ENCODE data around the gene SYT17.
A peak's percentile ranks its signal among the peaks of the same experiment; 100 is the strongest.

SYT17 gene

DNA sequence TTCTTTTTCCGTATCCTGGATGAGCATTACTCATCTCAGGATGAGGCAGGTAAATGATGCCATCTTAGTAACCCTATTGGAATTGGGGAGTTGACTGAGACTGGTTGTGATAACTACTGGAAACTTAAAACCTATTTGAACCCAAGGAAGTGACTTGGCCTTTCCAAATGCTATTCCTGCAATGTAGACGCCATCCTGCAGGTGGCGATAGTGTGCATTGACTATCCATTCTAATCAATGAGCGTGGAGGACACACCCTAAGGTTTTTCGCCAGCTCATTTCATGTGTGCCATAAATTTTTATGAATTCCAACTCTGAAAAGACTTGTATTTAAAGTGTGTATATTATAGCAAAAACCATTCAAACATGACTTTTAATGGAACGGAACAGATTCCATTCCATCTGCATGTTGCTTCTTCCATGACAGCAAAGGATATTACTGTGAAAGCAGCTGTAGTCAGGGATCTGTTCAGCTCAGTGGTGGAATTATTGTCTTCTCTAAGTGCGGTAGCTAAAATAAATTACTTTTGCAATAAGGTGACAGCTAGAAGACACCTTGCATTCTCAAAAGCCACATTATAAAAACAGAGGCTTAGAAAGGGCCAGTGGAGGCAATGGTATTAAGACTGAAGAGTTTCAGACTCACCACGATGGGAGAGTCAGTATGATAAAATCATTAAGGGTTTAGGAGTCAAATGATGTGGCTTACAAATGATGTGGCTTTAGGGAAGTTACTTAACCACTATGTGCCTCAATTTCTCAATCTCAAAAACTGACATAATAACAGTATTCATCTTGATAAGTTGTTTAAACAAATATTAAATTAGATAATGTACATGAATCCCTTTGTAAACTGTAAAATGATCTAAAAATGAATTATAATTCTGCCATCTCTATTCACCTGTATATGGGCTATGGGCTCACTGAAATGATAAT is 55.5 kb downstream of the SYT17 start:
- DNase-seq, result peak; percentile 22

DNA sequence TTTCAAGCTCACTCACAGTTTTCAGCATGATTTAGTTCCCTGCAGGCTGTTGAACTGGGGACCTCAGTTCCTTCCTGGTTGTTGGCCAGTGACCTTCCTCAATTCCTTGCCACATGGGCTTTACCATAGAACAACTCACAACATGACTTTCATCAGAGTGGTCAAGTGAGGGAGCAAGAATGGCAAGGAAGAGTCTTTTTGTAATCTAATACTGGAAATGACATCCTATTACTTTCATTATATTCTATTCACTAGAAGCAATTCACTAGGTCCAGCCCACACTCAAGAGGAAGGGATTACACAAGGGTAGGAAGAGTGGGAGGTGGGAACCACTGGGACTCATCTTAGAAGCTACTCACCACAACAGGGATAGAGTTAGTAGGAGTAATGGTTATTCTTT is 57.6 kb downstream of the SYT17 start:
- no peak for DNase-seq

DNA sequence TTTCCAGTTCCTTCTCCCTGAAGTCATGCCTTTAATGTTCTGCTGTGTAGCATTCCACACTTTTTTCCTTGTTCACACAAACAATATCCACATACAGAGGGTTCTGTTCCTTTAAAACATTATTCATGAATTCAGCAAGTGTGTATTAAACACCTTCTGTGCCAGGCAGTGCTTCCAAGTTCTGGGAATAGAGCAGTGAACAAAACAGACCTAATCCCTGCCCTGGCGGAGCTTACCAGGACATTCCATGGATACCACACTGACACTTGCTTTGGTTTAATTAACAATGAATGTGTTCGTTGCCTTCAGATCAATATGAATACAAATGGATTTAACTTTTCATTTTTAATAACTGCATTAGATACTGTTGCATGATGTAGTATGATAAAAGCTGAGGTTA is 59.6 kb downstream of the SYT17 start:
- no peak for DNase-seq

- no peak for DNase-seq
Measured at GRCh38 chr16:19228052-19228451, 60.0 kb downstream of the SYT17 start.

DNA sequence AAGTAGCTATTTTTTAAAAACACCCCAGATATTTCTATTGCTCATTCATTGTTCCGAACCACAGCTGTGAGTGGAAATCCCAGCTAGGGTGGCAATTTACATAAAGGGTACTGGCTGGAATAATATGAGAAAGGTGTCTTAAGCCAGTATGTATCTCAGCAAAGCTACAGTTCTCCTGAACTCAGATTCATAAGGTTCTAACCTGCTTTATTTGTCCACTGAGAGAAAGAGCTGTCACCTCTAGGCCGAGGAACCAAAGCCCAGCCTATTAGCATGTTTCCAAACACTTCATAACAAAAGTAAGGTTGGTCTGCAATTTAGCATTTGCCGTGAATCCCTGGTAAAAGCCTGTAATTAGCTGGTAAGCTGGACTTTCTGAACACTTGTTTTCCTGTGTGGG is 60.5 kb downstream of the SYT17 start:
- no peak for DNase-seq

DNA sequence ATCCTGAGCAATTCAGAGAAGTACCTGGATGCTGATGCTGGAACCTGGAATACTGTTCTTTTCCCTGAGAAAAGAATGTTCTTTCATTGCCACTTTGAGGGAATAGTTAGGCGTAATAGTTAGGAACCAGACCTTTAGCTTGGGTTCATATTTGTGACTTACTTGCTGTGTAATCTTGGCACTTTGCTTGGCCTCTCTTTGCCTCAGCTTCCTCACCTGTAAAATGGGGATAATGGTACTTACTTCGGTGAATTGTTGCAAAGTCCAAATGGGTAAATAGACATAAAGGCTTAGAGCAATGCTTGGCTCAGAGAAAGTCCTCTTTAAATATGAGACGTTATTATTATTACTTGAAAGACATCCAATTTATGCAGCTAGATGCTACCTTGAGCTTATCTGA is 62.5 kb downstream of the SYT17 start:
- no peak for DNase-seq

GRCh38 chr16:19231881-19232280 is 63.8 kb downstream of the SYT17 start:
- no peak for DNase-seq

DNA sequence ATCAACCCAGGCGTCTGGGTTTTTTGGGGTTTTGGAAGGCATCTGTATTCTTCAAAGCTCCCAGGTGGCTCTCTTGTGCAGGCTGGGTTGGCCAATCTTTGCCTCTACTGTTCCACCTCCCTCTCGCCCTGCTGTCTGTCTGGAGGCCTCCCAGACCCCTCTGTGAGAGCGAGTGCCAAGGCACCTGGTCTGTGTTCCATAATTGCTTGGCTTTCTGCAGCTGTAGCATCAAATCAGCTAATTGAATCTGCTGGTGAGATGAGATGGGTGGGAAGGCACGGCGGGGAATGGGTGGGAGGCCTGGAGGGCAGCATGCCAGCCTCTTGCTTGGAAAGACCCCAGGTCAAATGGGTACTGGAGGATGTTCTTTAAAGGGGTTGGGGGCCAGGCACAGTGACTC is 64.9 kb downstream of the SYT17 start:
- DNase-seq, result no peak

DNA sequence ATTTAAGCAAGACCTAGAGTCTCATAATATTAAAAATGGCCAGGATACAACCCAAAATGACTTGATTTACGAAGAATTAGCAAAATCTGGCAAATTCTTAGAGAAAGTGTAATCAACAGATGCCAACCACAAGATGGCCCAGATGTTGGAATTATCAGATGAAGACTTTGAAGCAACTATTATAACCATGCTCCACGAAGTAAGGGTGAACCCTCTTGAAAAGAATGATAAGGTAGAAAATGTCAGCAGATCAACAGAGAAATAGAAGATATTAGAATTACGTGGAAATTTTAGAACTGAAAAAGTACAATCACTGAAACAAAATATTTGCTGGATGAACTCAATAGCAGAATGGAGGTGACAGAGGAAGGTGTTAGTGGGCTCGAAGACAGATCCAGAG is 67.4 kb downstream of the SYT17 start:
- no peak for DNase-seq

DNA sequence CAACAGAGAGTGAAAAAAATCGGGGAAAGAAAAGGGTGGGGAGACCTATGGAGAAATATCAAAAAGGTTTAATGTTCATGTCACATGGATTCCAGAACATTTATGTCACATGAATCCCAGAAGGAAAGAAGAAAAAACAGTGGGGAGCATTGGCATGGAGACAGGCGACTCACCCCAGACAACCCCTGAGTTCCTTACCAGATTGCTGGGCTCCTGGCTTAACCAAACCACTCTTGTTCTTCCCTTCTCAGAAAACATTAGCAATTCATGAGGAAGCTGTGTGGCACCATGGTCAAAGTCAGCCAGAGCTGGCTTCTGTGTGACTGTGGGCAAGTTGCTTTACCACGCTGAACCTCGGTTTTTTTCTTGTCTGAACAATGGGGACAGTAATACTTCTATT is 67.8 kb downstream of the SYT17 start:
- no peak for DNase-seq

DNA sequence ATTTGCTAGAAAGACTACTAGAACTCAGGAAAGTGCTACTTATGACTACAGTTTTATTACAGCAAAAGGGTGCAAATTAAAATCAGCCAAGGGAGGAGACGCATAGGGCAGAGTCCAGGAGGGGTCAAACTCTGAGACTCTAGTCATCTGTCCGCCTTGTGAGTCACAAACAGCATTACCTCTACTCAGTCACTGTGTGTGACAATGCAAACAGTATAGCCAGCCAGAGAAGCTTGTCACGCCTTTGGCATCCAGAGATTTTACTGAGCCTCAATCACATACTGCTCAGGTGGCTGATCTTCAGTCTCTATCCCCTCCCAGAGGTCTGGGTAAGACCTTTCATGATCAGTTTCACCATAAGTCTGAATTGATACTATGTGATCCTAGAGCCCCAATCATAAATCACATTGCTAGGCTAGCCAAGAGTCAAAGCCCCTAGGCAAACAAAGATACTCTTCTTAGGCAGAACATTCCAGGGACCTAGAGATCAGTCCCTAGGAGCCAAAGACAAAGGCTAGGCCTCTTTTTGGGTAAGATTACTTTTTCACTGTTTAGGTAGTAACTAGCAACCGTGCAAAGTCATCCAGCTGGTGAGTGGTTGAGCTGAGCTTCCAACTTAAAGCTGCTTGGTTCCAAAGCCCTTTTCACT is 68.6 kb downstream of the SYT17 start:
- DNase-seq, result no peak

DNA sequence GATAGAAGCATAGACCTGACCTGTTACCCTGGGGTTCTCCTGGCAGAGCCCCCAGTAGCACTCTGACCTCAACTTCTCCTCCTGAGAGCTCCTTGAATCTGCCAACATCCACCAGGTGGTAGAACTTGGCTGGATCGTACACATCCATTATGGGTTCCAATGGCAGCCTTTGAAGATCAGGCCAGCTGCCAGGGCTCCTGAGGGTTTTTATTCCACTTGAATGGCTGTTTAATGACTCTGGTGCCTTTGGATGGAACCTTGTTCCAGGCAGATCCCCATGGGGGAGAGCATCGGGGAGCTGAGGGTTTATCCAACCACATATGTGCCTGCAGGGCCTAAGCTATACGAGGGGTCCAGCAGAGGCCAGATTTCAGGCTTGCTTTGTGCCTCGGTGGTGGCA is 70.4 kb downstream of the SYT17 start:
- no peak for DNase-seq

GRCh38 chr16:19239511-19240155 is 71.6 kb downstream of the SYT17 start:
- DNase-seq, result no peak

DNA sequence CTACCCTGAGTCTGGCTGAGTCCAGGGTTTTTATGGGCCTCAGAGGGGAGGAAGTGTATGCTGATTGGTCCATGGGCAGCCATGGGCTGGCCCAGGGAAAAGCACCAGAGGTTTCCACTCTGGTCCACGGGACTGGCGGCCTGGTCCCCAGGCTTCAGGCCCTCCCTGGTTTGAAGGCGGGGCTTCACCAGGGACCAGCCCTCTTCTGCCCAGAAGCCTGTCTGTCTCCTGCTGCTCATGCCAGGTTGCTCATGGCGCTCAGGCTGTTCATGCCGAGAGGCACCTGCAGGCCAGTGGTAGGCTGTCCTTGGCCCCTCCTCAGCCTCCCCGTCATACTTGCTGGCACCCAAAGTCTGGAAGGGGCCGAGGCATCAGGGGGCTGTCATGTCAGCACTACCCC is 72.5 kb downstream of the SYT17 start:
- DNase-seq, result no peak

- DNase-seq, result no peak
Measured at GRCh38 chr16:19241512-19241911, 73.5 kb downstream of the SYT17 start.

GRCh38 chr16:19242186-19242585 is 74.1 kb downstream of the SYT17 start:
- DNase-seq, result no peak

GRCh38 chr16:19242987-19243575 is 75.0 kb downstream of the SYT17 start:
- no peak for DNase-seq

- no peak for DNase-seq
Measured at GRCh38 chr16:19245326-19245925, 77.4 kb downstream of the SYT17 start.

DNA sequence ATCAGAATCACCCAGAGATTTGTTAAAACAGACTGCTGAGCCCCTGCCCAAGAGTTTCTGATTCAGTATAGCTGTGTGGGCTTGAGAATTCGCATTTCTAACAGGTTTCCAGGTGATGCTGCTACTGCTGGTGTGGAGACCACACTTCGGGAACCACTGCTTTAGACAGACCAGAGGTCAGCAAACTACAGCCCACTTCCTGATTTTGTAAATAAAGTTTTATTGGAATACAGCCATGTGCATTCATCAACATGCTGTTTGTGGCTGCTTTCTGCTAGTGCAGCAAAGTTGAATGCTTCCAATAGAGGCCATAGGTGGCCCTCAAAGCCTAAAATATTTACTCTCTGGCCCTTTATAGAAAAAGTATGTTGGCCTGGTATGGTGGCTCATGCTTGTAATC is 84.9 kb downstream of the SYT17 start:
- no peak for DNase-seq

DNA sequence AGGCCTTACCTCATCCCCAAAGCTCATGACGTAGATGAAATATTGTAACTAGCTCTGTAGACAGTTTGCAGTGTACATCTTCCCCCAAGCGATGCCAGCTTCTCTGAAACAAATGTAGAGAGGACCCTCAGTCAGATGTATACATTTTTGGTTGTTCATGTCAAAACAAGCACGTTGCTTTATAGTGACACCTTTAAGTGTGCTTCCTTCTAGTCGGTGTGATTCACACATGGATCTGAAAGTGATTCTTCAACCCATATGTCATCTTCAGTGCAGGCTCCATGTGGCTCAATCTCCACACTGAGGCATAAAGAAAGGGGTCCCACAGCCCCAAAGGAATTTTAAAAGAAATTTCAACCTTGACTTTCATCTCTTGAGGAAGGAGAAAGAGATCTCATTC is 86.6 kb downstream of the SYT17 start:
- no peak for DNase-seq

DNA sequence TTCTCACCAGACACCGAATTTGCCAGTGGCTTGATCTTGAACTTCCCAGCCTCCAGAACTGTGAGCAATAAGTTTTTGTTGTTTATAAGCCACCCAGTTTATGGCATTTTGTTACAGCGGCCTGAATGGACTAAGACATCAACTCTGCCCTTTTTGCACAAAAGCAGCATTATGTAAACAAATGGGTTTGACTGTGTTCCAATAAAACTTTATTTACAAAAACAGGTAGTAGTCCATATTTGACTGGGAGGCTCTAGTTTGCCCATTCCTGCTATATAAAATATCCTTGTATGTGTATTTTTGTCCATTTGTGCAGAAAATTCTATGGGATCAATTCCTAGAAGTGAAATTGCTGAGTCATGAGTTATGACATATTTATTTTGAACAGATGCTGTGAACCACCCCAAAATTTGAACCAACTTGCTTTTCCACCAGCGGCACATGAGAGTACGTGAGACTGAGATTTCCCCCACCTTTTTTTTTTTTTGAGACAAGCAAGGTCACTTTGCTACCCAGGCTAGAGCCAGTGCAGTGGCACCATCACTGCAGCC is 96.2 kb downstream of the SYT17 start:
- no peak for DNase-seq

DNA sequence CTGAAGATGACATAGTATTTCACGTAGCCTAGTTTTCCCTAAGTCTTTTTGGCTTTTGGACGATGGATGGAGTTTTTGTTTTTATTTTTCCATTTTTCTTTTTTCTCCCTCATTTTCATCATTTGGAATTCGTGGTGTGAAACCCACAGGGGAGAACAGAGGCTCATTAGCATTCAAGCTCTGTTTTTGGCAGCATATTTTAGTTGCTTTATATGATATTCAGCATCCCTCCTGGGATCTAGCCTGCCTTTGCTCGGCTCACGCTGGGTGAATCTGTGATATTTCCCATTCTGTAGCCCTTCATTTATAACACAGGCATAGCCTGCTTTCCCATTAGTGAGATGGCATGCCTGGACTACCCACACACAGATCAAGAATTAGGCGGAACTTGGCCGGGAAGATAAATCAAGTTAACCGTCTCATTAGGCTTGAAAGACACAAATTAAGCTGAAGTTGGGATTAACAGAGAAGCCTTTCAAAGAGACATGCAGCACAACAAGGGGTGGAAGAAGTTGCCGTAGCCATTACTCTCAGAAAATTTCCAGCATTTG is 97.4 kb downstream of the SYT17 start:
- no peak for DNase-seq

DNA sequence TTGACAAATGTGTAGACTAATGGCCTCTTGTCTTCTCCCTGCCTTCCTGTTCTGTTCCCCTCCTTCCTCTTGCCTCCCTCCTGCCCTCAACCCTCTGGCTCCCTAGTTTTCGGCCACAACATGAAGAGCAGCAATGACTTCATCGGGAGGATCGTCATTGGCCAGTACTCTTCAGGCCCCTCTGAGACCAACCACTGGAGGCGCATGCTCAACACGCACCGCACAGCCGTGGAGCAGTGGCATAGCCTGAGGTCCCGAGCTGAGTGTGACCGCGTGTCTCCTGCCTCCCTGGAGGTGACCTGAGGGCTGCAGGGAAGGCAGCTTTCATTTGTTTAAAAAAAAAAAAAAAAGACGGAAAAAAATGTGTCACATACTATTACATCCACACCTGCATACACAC is 98.7 kb downstream of the SYT17 start:
- DNase-seq, result no peak
